IMR-90 (cell line): ENCODE data around the gene CREBZF. TPM values are rescaled to one million over a fixed set of nuclear protein-coding genes. Genes with fewer than 3 reads are reported as not detected.

ENCODE experiments used
- ATAC-seq: fragments of 200-7000 bp; cut with Tn5 transposase; 2 replicates; pipeline ENCODE4 v1.9.1; 2020; ENCODE audit warnings: low read depth, mild to moderate bottlenecking, moderate library complexity
- BruUV-seq: library from RNA; stranded (reverse); fragments of 400-500 nt; replicated peaks from 2 replicates; lab custom pipeline; 2021; lab: Mats Ljungman, UMichigan
- CTCF ChIA-PET: fragments of 300-600 bp; formaldehyde crosslinking; extraction: SDS; loops from one replicate; lab custom pipeline; 2021; ENCODE audit warnings: antibody characterized with exemption; lab: Yijun Ruan, JAX
- POLR2A ChIA-PET: fragments of 300-600 bp; sonication (Branson Sonifier 250); formaldehyde crosslinking; loops from one replicate; lab custom pipeline; 2022; ENCODE audit warnings: antibody characterized with exemption; ENCODE audit not compliant: unreplicated experiment; lab: Charles Lee
- DNase-seq: peaks from one replicate; pipeline ENCODE4 v3.0.0; 2013
- H2AFZ ChIP-seq: replicated peaks from 2 replicates; pipeline ENCODE3; 2013; ENCODE audit warnings: low read length, mild to moderate bottlenecking; ENCODE audit not compliant: poor library complexity
- H2AK5ac ChIP-seq: 2 replicates; pipeline ENCODE4 v1.6.1; 2013; ENCODE audit warnings: low read depth, low read length, inconsistent platforms
- H2AK9ac ChIP-seq: replicated peaks from 2 replicates; pipeline ENCODE3; 2013; ENCODE audit warnings: mild to moderate bottlenecking, low read depth, low read length, moderate library complexity; ENCODE audit not compliant: poor library complexity
- H2BK120ac ChIP-seq: 2 replicates; pipeline ENCODE4 v1.6.1; 2013; ENCODE audit warnings: low read depth, low read length, inconsistent platforms
- H2BK15ac ChIP-seq: 3 replicates; pipeline ENCODE4 v1.6.1; 2013; ENCODE audit warnings: low read depth, low read length, inconsistent platforms
- H2BK20ac ChIP-seq: 2 replicates; pipeline ENCODE4 v1.6.1; 2013; ENCODE audit warnings: low read depth, mild to moderate bottlenecking, inconsistent platforms, low read length, moderate library complexity
- H2BK5ac ChIP-seq: 2 replicates; pipeline ENCODE4 v1.6.1; 2013; ENCODE audit warnings: mild to moderate bottlenecking, low read depth, low read length, inconsistent platforms; ENCODE audit not compliant: poor library complexity, severe bottlenecking
- H3K14ac ChIP-seq: replicated peaks from 2 replicates; pipeline ENCODE4 v1.6.1; 2013; ENCODE audit warnings: low read depth, low read length, inconsistent platforms
- H3K18ac ChIP-seq: 2 replicates; pipeline ENCODE4 v1.6.1; 2013; ENCODE audit warnings: low read depth, low read length, control low read depth
- H3K23ac ChIP-seq: 2 replicates; pipeline ENCODE4 v1.6.1; 2013; ENCODE audit warnings: low read depth, low read length, inconsistent platforms
- H3K27ac ChIP-seq: 2 replicates; pipeline ENCODE4 v1.5.1; 2013; ENCODE audit warnings: mild to moderate bottlenecking, control low read depth, low read length; ENCODE audit not compliant: insufficient read depth
- H3K27me3 ChIP-seq: 2 replicates; pipeline ENCODE4 v1.6.1; 2013; ENCODE audit warnings: low read length; ENCODE audit not compliant: control insufficient read depth, insufficient read depth
- H3K36me3 ChIP-seq: 2 replicates; pipeline ENCODE4 v1.6.1; 2013; ENCODE audit warnings: low read length, mixed read lengths; ENCODE audit not compliant: control insufficient read depth, insufficient read depth
- H3K4ac ChIP-seq: 2 replicates; pipeline ENCODE4 v1.6.1; 2013; ENCODE audit warnings: low read depth, low read length, inconsistent platforms
- H3K4me1 ChIP-seq: 2 replicates; pipeline ENCODE4 v1.6.1; 2013; ENCODE audit warnings: low read length, mixed read lengths; ENCODE audit not compliant: control insufficient read depth, insufficient read depth
- H3K4me2 ChIP-seq: 2 replicates; pipeline ENCODE4 v1.6.1; 2013; ENCODE audit warnings: low read depth, mild to moderate bottlenecking, control low read depth, low read length, moderate library complexity
- H3K4me3 ChIP-seq: 2 replicates; pipeline ENCODE4 v1.5.1; 2013; ENCODE audit warnings: low read depth, mild to moderate bottlenecking, control low read depth, low read length, moderate library complexity; ENCODE audit not compliant: insufficient read depth
- H3K56ac ChIP-seq: 2 replicates; pipeline ENCODE4 v1.6.1; 2013; ENCODE audit warnings: low read length, inconsistent platforms; ENCODE audit not compliant: insufficient read depth; ENCODE audit errors: extremely low read depth
- H3K79me1 ChIP-seq, 2 experiments: 2 replicates each; pipeline ENCODE4 v1.6.1; 2013; ENCODE audit warnings: low read length in 2 of 2, inconsistent platforms in 1 of 2, low read depth in 1 of 2
- H3K9ac ChIP-seq: 2 replicates; pipeline ENCODE4 v1.6.1; 2013; ENCODE audit warnings: low read depth, low read length, control low read depth
- H3K9me1 ChIP-seq: 2 replicates; pipeline ENCODE4 v1.6.1; 2013; ENCODE audit warnings: low read length, inconsistent platforms; ENCODE audit not compliant: insufficient read depth
- H3K9me3 ChIP-seq: 2 replicates; pipeline ENCODE4 v1.6.1; 2013; ENCODE audit warnings: low read length; ENCODE audit not compliant: control insufficient read depth, insufficient read depth
- H4K20me1 ChIP-seq: 2 replicates; pipeline ENCODE4 v1.6.1; 2013; ENCODE audit warnings: low read length, inconsistent platforms; ENCODE audit not compliant: insufficient read depth
- H4K5ac ChIP-seq: 2 replicates; pipeline ENCODE4 v1.6.1; 2013; ENCODE audit warnings: mild to moderate bottlenecking, low read depth, low read length, control low read depth
- H4K8ac ChIP-seq, 2 experiments: 2 replicates each; pipeline ENCODE4 v1.6.1; 2013; ENCODE audit warnings: low read depth in 2 of 2, low read length in 2 of 2, control low read depth in 1 of 2, inconsistent platforms in 1 of 2
- H4K91ac ChIP-seq: 2 replicates; pipeline ENCODE4 v1.6.1; 2013; ENCODE audit warnings: low read depth, low read length, inconsistent platforms; ENCODE audit not compliant: insufficient read depth
- CEBPB ChIP-seq: IDR thresholded peaks from 2 replicates; pipeline ENCODE4 v1.6.1; 2012; ENCODE audit warnings: low read depth, low read length, improper control_type of control experiment
- ELK1 ChIP-seq: fragments of 150-350 bp; IDR thresholded peaks from 2 replicates; pipeline ENCODE4 v1.6.1; 2016; ENCODE audit warnings: low read depth, mild to moderate bottlenecking, low read length, moderate library complexity, borderline replicate concordance
- FOS ChIP-seq: fragments of 150-350 bp; IDR thresholded peaks from 2 replicates; pipeline ENCODE4 v1.6.1; 2016; ENCODE audit warnings: low read depth, low read length
- MAFK ChIP-seq: IDR thresholded peaks from 2 replicates; pipeline ENCODE4 v1.6.1; 2012; ENCODE audit warnings: low read depth, low read length, improper control_type of control experiment
- MAZ ChIP-seq: IDR thresholded peaks from 2 replicates; pipeline ENCODE4 v1.6.1; 2012; ENCODE audit warnings: low read depth, mild to moderate bottlenecking, low read length, improper control_type of control experiment, moderate library complexity, borderline replicate concordance
- MXI1 ChIP-seq: IDR thresholded peaks from 2 replicates; pipeline ENCODE4 v1.6.1; 2012; ENCODE audit warnings: low read depth, mild to moderate bottlenecking, low read length, moderate library complexity, borderline replicate concordance
- NFE2L2 ChIP-seq: fragments of 150-350 bp; IDR thresholded peaks from 2 replicates; pipeline ENCODE4 v1.6.1; 2016; ENCODE audit warnings: low read depth, mild to moderate bottlenecking, low read length
- POLR2A ChIP-seq: IDR thresholded peaks from 2 replicates; pipeline ENCODE4 v1.6.1; 2012; ENCODE audit warnings: mild to moderate bottlenecking, low read depth, low read length
- RAD21 ChIP-seq: IDR thresholded peaks from 2 replicates; pipeline ENCODE4 v1.6.1; 2012; ENCODE audit warnings: low read length, improper control_type of control experiment
- RCOR1 ChIP-seq: IDR thresholded peaks from 2 replicates; pipeline ENCODE4 v1.6.1; 2012; ENCODE audit warnings: mild to moderate bottlenecking, low read length, improper control_type of control experiment; ENCODE audit not compliant: insufficient replicate concordance
- RFX5 ChIP-seq: IDR thresholded peaks from 2 replicates; pipeline ENCODE4 v1.8.0; 2012; ENCODE audit warnings: low read depth, mild to moderate bottlenecking, low read length, moderate library complexity
- SMC3 ChIP-seq: fragments of 150-350 bp; IDR thresholded peaks from 2 replicates; pipeline ENCODE4 v1.6.1; 2016; ENCODE audit warnings: low read depth, mild to moderate bottlenecking, antibody characterized with exemption, low read length, moderate library complexity
- USF2 ChIP-seq: fragments of 150-350 bp; IDR thresholded peaks from 2 replicates; pipeline ENCODE4 v1.6.1; 2017; ENCODE audit warnings: mild to moderate bottlenecking, antibody characterized with exemption, low read length, low read depth
- WGBS, 2 experiments: methylation state at CpG; one replicate each; pipeline versions ENCODE4 v1.1.5 to v1.1.7; 2013; ENCODE audit warnings: missing lambda C conversion rate in 2 of 2; ENCODE audit not compliant: insufficient read length in 1 of 2; ENCODE audit errors: extremely low coverage in 2 of 2; 5-methylcytosine and 5-hydroxymethylcytosine counted together
- dilution Hi-C: fragments of 300-500 bp; cut with HindIII; formaldehyde crosslinking; loops from one replicate; pipeline ENCODE4 v1.14.3; 2018; ENCODE audit warnings: low sequenced_read_pairs; ENCODE audit not compliant: unreplicated experiment
- in situ Hi-C: fragments of 300-500 bp; cut with MboI; formaldehyde crosslinking; loops from 3 replicates; pipeline ENCODE4 v1.14.3; 2019; ENCODE audit warnings: low sequenced_read_pairs, inconsistent platforms, mixed read lengths
- intact Hi-C: fragments of 100-400 bp; cut with micrococcal nuclease; formaldehyde crosslinking; loops from 2 replicates; pipeline ENCODE4 v1.10.0; 2022
- polyA plus RNA-seq, 3 experiments: library from polyadenylated mRNA; depleted of rRNA; stranded (reverse); fragments of >200 nt; gene quantifications; 2 replicates each; pipeline ENCODE4 v1.2.3, GENCODE V29; 2012; ENCODE audit warnings: low replicate concordance in 1 of 3
- total RNA-seq: library from RNA; depleted of rRNA; stranded (reverse); fragments of >200 nt; gene quantifications from 2 replicates; pipeline ENCODE4 v1.2.3, GENCODE V29; 2012

CREBZF gene
- total and polyA plus RNA-seq, 2 of the 4 experiments (the other 2 are of a cell fraction), result 12.5 to 17.7 TPM

- Histone ChIP-seq H3K4me1 (peaks cover 2% of the 10 kb centered on the region; the same call in 1 of the 2 replicates), H4K91ac (no peak overlapping the region), H3K27ac (no peak overlapping the region), H2BK15ac (no peak overlapping the region), H3K4me3 (no peak overlapping the region), H2BK5ac (no peak overlapping the region), H2BK20ac (no peak overlapping the region), H4K20me1 (no peaks in the 10 kb centered on the region), H3K9me3 (no peaks in the 10 kb centered on the region), H3K79me1 (peaks cover 6 to 14% of the 10 kb centered on the region in 2 experiments), H3K23ac (no peak overlapping the region), H3K4me2 (no peak overlapping the region), H4K5ac (no peak overlapping the region), H3K14ac (no peak overlapping the region), H3K18ac (no peak overlapping the region), H3K9ac (no peak overlapping the region), H3K36me3 (no peaks in the 10 kb centered on the region), H2AK5ac (no peak overlapping the region), H3K56ac (no peak overlapping the region), H3K4ac (no peak overlapping the region), H3K27me3 (no peaks in the 10 kb centered on the region), H2AFZ (no peak overlapping the region), H2AK9ac (no peak overlapping the region), H2BK120ac (no peak overlapping the region), H3K9me1 (no peaks in the 10 kb centered on the region; the same call in 1 of the 2 replicates), H4K8ac (no peak overlapping the region)
- dilution Hi-C loops (no loop called here), in situ Hi-C loops (loop anchor here (10.0 to 25.0 kb wide), 2 partner anchors 144 to 606 kb away; no protein-coding TSS in a partner anchor), intact Hi-C loops (no loop called here)
- TF ChIP-seq POLR2A, result no peak
- TF ChIP-seq MXI1, result no peak
- no peak for TF ChIP-seq SMC3
- TF ChIP-seq ELK1, result no peak
- TF ChIP-seq USF2, result no peak
- no peak for TF ChIP-seq FOS
- TF ChIP-seq MAZ, result no peak
- no peak for TF ChIP-seq NFE2L2
- no peak for TF ChIP-seq RAD21
- no peak for TF ChIP-seq MAFK
- no peak for TF ChIP-seq RCOR1
- TF ChIP-seq CEBPB, result no peak
- TF ChIP-seq RFX5, result no peak
- BruUV-seq, result no TSS peak
- ChIA-PET POLR2A (no interaction called here), CTCF (interaction anchor here (0.6 to 2.3 kb wide), 2 partner anchors 12 to 18 kb away, joined by 3 to 8 read pairs; no protein-coding TSS in a partner anchor)
- WGBS, 2 experiments, result 80% methylated on average over 1 of the region's 1 CpG; no CpG with 5 or more reads in 1 of the 2 experiments
- ATAC-seq (no peak), DNase-seq (no peak)
These were observed 16.0 kb upstream of the CREBZF start for GRCh38 chr11:85680897-85681296.
